ENCODE measurements around the gene WNT5A. TPM values are rescaled to one million over a fixed set of nuclear protein-coding genes. Genes with fewer than 3 reads are reported as not detected.

WNT5A gene
- total and polyA plus RNA-seq, 9 of the 15 experiments (the other 6 are each of a cell fraction or from before 2014, with no cell fraction given) = 0.11 TPM; not detected in 8

DNA sequence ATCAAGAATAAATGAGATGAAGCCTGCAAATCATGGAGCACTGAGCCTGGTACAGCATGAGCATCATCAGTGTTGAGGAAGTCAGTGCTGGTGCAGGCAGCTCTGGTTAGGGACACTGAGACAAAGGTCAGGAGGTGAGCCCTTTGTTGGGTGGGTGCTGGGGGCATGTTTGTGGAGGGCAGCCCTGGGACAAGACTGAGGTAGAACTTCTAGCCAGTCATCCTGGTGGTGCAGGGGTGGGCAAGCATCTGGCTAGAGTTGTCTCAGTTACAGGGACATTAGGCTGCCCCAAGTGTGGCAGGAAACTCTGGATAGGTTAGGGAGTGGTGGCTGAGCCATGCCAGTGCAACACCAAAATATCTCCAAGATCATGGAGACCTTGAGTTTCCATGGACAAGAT is 27.3 kb downstream of the WNT5A start:
- in situ Hi-C loops (cut with MboI) (no loop called here), intact Hi-C loops (cut with micrococcal nuclease) (no loop called here)
- no peak for DNase-seq (ENCODE audit: extremely low read depth in 1 of 4, low spot score in 3 of 4)
- no TSS peak for BruUV-seq (replicated peaks)
- Histone ChIP-seq H3K36me3 (ENCODE audit: control insufficient read depth, insufficient read depth, low read length) (no peaks in the 10 kb centered on the region), H3K9ac (ENCODE audit: insufficient read depth in 1 of 2, low read depth in 2 of 2, low read length in 2 of 2) (no peak overlapping the region), H3K4me2 (ENCODE audit: insufficient read depth, low read length) (no peak overlapping the region), H3K9me3 (replicated peaks; ENCODE audit: control insufficient read depth, insufficient read depth, low read depth, low read length) (no peaks in the 10 kb centered on the region), H3K4me3 (no peak overlapping the region), H3K27ac (ENCODE audit: extremely low read depth, low read depth, low read length) (no peak overlapping the region), H3K4me1 (replicated peaks in 1 of 2; ENCODE audit: control insufficient read depth in 2 of 2, insufficient read depth in 2 of 2, low read length in 2 of 2) (no peaks in the 10 kb centered on the region), H3K79me2 (ENCODE audit: control insufficient read depth, insufficient read depth, low read length) (no peaks in the 10 kb centered on the region), H2AFZ (ENCODE audit: low read depth, low read length) (no peak overlapping the region), H4K20me1 (replicated peaks; ENCODE audit: control insufficient read depth, insufficient read depth, low read length) (no peaks in the 10 kb centered on the region), H3K27me3 (ENCODE audit: control insufficient read depth in 2 of 2, insufficient read depth in 2 of 2, low read length in 2 of 2) (no peaks in the 10 kb centered on the region), H3K9me1 (ENCODE audit: control insufficient read depth, insufficient read depth, low read length) (no peaks in the 10 kb centered on the region)
- POLR2A ChIA-PET = no interaction called here
- CTCF ChIA-PET (ENCODE audit: low intra/inter-chr PET ratio) = no interaction called here
- no peak for ATAC-seq
- FAIRE-seq = no peak
- TF ChIP-seq RBBP5 (IDR thresholded peaks at IDR 0.05; ENCODE audit: borderline replicate concordance, insufficient read depth, low read length, poor library complexity, severe bottlenecking) = no peak
- no peak for TF ChIP-seq POLR2G (IDR thresholded peaks at IDR 0.05; ENCODE audit: low read depth, low read length)
- TF ChIP-seq NR2C2 (CRISPR knock-in tag; IDR thresholded peaks at IDR 0.05) = no peak
- TF ChIP-seq NR2C2 (tag; IDR thresholded peaks at IDR 0.05) = no peak
- TF ChIP-seq, protein P1, sequence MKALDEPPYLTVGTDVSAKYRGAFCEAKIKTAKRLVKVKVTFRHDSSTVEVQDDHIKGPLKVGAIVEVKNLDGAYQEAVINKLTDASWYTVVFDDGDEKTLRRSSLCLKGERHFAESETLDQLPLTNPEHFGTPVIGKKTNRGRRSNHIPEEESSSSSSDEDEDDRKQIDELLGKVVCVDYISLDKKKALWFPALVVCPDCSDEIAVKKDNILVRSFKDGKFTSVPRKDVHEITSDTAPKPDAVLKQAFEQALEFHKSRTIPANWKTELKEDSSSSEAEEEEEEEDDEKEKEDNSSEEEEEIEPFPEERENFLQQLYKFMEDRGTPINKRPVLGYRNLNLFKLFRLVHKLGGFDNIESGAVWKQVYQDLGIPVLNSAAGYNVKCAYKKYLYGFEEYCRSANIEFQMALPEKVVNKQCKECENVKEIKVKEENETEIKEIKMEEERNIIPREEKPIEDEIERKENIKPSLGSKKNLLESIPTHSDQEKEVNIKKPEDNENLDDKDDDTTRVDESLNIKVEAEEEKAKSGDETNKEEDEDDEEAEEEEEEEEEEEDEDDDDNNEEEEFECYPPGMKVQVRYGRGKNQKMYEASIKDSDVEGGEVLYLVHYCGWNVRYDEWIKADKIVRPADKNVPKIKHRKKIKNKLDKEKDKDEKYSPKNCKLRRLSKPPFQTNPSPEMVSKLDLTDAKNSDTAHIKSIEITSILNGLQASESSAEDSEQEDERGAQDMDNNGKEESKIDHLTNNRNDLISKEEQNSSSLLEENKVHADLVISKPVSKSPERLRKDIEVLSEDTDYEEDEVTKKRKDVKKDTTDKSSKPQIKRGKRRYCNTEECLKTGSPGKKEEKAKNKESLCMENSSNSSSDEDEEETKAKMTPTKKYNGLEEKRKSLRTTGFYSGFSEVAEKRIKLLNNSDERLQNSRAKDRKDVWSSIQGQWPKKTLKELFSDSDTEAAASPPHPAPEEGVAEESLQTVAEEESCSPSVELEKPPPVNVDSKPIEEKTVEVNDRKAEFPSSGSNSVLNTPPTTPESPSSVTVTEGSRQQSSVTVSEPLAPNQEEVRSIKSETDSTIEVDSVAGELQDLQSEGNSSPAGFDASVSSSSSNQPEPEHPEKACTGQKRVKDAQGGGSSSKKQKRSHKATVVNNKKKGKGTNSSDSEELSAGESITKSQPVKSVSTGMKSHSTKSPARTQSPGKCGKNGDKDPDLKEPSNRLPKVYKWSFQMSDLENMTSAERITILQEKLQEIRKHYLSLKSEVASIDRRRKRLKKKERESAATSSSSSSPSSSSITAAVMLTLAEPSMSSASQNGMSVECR (CRISPR knock-in tag; IDR thresholded peaks at IDR 0.05) = no peak
- TF ChIP-seq, protein P2, sequence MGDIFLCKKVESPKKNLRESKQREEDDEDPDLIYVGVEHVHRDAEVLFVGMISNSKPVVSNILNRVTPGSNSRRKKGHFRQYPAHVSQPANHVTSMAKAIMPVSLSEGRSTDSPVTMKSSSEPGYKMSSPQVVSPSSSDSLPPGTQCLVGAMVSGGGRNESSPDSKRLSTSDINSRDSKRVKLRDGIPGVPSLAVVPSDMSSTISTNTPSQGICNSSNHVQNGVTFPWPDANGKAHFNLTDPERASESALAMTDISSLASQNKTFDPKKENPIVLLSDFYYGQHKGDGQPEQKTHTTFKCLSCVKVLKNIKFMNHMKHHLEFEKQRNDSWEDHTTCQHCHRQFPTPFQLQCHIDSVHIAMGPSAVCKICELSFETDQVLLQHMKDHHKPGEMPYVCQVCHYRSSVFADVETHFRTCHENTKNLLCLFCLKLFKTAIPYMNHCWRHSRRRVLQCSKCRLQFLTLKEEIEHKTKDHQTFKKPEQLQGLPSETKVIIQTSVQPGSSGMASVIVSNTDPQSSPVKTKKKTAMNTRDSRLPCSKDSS (IDR thresholded peaks at IDR 0.05; ENCODE audit: low read depth, partially characterized antibody) = no peak
- TF ChIP-seq TRIM28 (IDR thresholded peaks at IDR 0.05) = no peak
- no peak for TF ChIP-seq ZNF785 (CRISPR knock-in tag; IDR thresholded peaks at IDR 0.05)
- no peak for TF ChIP-seq NR1H2 (CRISPR knock-in tag; IDR thresholded peaks at IDR 0.05)
- no peak for TF ChIP-seq HDAC3 (IDR thresholded peaks at IDR 0.05; ENCODE audit: borderline replicate concordance, partially characterized antibody)
- no peak for TF ChIP-seq CHD4 (IDR thresholded peaks at IDR 0.05; ENCODE audit: insufficient read depth, insufficient replicate concordance, low read depth, low read length, poor library complexity, severe bottlenecking)
- TF ChIP-seq, protein P3, sequence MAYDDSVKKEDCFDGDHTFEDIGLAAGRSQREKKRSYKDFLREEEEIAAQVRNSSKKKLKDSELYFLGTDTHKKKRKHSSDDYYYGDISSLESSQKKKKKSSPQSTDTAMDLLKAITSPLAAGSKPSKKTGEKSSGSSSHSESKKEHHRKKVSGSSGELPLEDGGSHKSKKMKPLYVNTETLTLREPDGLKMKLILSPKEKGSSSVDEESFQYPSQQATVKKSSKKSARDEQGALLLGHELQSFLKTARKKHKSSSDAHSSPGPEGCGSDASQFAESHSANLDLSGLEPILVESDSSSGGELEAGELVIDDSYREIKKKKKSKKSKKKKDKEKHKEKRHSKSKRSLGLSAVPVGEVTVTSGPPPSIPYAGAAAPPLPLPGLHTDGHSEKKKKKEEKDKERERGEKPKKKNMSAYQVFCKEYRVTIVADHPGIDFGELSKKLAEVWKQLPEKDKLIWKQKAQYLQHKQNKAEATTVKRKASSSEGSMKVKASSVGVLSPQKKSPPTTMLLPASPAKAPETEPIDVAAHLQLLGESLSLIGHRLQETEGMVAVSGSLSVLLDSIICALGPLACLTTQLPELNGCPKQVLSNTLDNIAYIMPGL (CRISPR knock-in tag; IDR thresholded peaks at IDR 0.05) = no peak

Data from K562 (cell line).